Measurements from ENCODE around the gene SPTSSA. TPM values are rescaled to one million over a fixed set of nuclear protein-coding genes. Genes with fewer than 3 reads are reported as not detected.
"Not testable (repeated sequence)": the region's sequence is repeated elsewhere in the genome, so short reads cannot be mapped to it uniquely, and the experiment has no call there.

SPTSSA gene
- total RNA-seq, 2 donors from 2014 or later: 12.5 to 21.9 TPM

- H3K4me1 ChIP-seq (replicated peaks): no peaks in the 10 kb centered on the region
- H3K27ac ChIP-seq: no peak overlapping the region
- H3K36me3 ChIP-seq: no peaks in the 10 kb centered on the region
- intact Hi-C loops (cut with DNase I): no loop called here
- 95% methylated on average over 1 of the region's 1 CpG for WGBS
- no peak for DNase-seq (ENCODE audit: low spot score)
- no peaks in the 10 kb centered on the region for H3K27me3 ChIP-seq (replicated peaks; ENCODE audit: insufficient read depth)
- H3K4me3 ChIP-seq: no peak overlapping the region
- TF ChIP-seq CTCF (IDR thresholded peaks at IDR 0.05): no peak
- no peak for TF ChIP-seq POLR2A (IDR thresholded peaks at IDR 0.05)
- no peak for TF ChIP-seq POLR2AphosphoS5 (IDR thresholded peaks at IDR 0.05)
- H3K9me3 ChIP-seq: no peaks in the 10 kb centered on the region
Measured at GRCh38 chr14:34484726-34485125, 22.7 kb upstream of the SPTSSA start.

- Histone ChIP-seq H3K9me3 (no peaks in the 10 kb centered on the region), H3K4me1 (replicated peaks) (no peaks in the 10 kb centered on the region), H3K36me3 (no peaks in the 10 kb centered on the region), H3K27ac (no peak overlapping the region), H3K27me3 (replicated peaks; ENCODE audit: insufficient read depth) (no peaks in the 10 kb centered on the region), H3K4me3 (no peak overlapping the region)
- WGBS: 89% methylated on average over 2 of the region's 2 CpGs
- intact Hi-C loops (cut with DNase I): no loop called here
- TF ChIP-seq POLR2AphosphoS5 (IDR thresholded peaks at IDR 0.05) (no peak), POLR2A (IDR thresholded peaks at IDR 0.05) (no peak), CTCF (IDR thresholded peaks at IDR 0.05) (no peak)
- DNase-seq (ENCODE audit: low spot score): no peak
Measured at GRCh38 chr14:34482463-34482862, 20.4 kb upstream of the SPTSSA start.

GRCh38 chr14:34479694-34480093, 17.7 kb upstream of the SPTSSA start:
- Histone ChIP-seq H3K4me3 (no peak overlapping the region), H3K36me3 (no peaks in the 10 kb centered on the region), H3K9me3 (no peaks in the 10 kb centered on the region), H3K27ac (no peak overlapping the region), H3K27me3 (replicated peaks; ENCODE audit: insufficient read depth) (no peaks in the 10 kb centered on the region), H3K4me1 (replicated peaks) (no peaks in the 10 kb centered on the region)
- 90% methylated on average over 4 of the region's 4 CpGs for WGBS
- TF ChIP-seq POLR2AphosphoS5 (IDR thresholded peaks at IDR 0.05) (no peak), POLR2A (IDR thresholded peaks at IDR 0.05) (no peak), CTCF (IDR thresholded peaks at IDR 0.05) (no peak)
- no peak for DNase-seq (ENCODE audit: low spot score)
- intact Hi-C loops (cut with DNase I): no loop called here

- Histone ChIP-seq H3K4me1 (replicated peaks) (no peaks in the 10 kb centered on the region), H3K4me3 (no peak overlapping the region), H3K36me3 (no peaks in the 10 kb centered on the region), H3K9me3 (no peaks in the 10 kb centered on the region), H3K27ac (no peak overlapping the region), H3K27me3 (replicated peaks; ENCODE audit: insufficient read depth) (no peaks in the 10 kb centered on the region)
- no peak for TF ChIP-seq POLR2A (IDR thresholded peaks at IDR 0.05)
- TF ChIP-seq CTCF (IDR thresholded peaks at IDR 0.05): no peak
- TF ChIP-seq POLR2AphosphoS5 (IDR thresholded peaks at IDR 0.05): no peak
- DNase-seq (ENCODE audit: low spot score): no peak
- intact Hi-C loops (cut with DNase I): no loop called here
- 78% methylated on average over 1 of the region's 1 CpG for WGBS
Measured at GRCh38 chr14:34478261-34478660, 16.2 kb upstream of the SPTSSA start.

GRCh38 chr14:34476036-34476435, 14.0 kb upstream of the SPTSSA start:
- H3K4me3 ChIP-seq; DNase-seq (ENCODE audit: low spot score); H3K36me3 ChIP-seq; H3K4me1 ChIP-seq (replicated peaks); intact Hi-C loops (cut with DNase I); H3K9me3 ChIP-seq; H3K27me3 ChIP-seq (replicated peaks; ENCODE audit: insufficient read depth); H3K27ac ChIP-seq: not testable (repeated sequence)
- 95% methylated on average over 30 of the region's 31 CpGs for WGBS
